Omental fat pad (tissue), 4 donors: ENCODE results near the gene IL2RA. TPM values are rescaled to one million over a fixed set of nuclear protein-coding genes. Genes with fewer than 3 reads are reported as not detected.
"Not testable (repeated sequence)": the region's sequence is repeated elsewhere in the genome, so short reads cannot be mapped to it uniquely, and the experiment has no call there.

ENCODE experiments used
- ATAC-seq: fragments of 150-250 bp; one replicate; pipeline ENCODE4 v1.9.1; 2016; ENCODE audit warnings: mild to moderate bottlenecking, moderate library complexity; ENCODE audit not compliant: low FRiP score
- DNase-seq: peaks from one replicate; pipeline ENCODE4 v3.0.0-alpha.2; 2019; ENCODE audit warnings: low spot score
- CTCF ChIP-seq, 3 donors: fragments of 450-650 bp; IDR thresholded peaks; one replicate each; pipeline ENCODE4 v1.5.1; 2016 to 2017; ENCODE audit warnings: antibody characterized with exemption in 3 of 3, mild to moderate bottlenecking in 3 of 3, moderate library complexity in 2 of 3
- total RNA-seq, 4 donors: library from RNA; depleted of rRNA; stranded (reverse); fragments of >200 nt; gene quantifications; one replicate each; pipeline ENCODE4 v1.1.0, GENCODE V29; 2016

The IL2RA gene
- total RNA-seq, 4 donors from 2014 or later: 0.69 to 25.0 (median 7.1) TPM

- no peak for TF ChIP-seq CTCF (IDR thresholded peaks at IDR 0.05)
- DNase-seq (no peak), ATAC-seq (no peak)
Measured at GRCh38 chr10:5968681-5969453, 93.3 kb downstream of the IL2RA start.

DNA sequence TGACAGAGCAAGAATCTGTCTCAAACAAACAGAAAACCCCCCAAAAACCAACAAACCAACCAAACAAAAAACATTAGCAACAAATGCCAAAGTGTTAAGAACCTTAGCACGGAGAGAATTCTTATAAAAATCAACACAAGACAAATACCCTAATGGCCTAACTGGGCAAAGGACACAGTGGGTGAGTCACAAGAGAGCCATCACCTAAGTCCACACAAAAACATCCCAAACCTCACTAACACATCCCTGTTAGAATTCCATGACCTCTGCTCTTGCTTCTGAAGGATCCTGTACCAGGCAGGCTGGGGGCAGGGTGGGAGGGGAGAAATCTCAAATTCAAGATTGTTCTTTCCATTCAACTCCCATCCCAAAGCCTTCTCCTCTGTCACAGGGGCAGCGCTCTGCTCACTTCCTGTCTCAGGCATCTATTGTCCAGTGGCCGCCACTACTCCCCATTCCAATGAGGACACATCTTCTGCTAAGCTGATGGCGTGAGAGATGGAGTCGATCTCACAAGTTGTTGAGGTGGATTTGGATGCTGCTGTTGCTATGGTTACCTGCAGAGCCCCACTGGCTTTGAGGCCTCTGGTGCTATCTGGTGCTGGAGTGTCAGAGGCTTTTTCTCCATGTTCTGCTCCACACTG is 94.0 kb downstream of the IL2RA start:
- DNase-seq (no peak), ATAC-seq (no peak)
- TF ChIP-seq CTCF (IDR thresholded peaks at IDR 0.05): no peak

- peak; percentile 5 for DNase-seq
- TF ChIP-seq CTCF (IDR thresholded peaks at IDR 0.05): no peak
- no peak for ATAC-seq
Measured at GRCh38 chr10:5965266-5965665, 96.9 kb downstream of the IL2RA start.

- TF ChIP-seq CTCF (IDR thresholded peaks at IDR 0.05): no peak
- peak; percentile 10 for DNase-seq
Measured at GRCh38 chr10:5964736-5965135, 97.4 kb downstream of the IL2RA start.

GRCh38 chr10:5963591-5963990 is 98.6 kb downstream of the IL2RA start:
- no peak for TF ChIP-seq CTCF (IDR thresholded peaks at IDR 0.05)
- no peak for DNase-seq
- ATAC-seq: no peak

More at GRCh38 chr10:5964736-5965135, 97.4 kb downstream of the IL2RA start:
- ATAC-seq: no peak

GRCh38 chr10:5963071-5963470 is 99.1 kb downstream of the IL2RA start:
- ATAC-seq (no peak), DNase-seq (no peak)
- no peak for TF ChIP-seq CTCF (IDR thresholded peaks at IDR 0.05)

GRCh38 chr10:5962358-5962940 is 99.7 kb downstream of the IL2RA start:
- DNase-seq, ATAC-seq: not testable (repeated sequence)
